ENCODE measurements around the gene ASB18. TPM values are rescaled to one million over a fixed set of nuclear protein-coding genes. Genes with fewer than 3 reads are reported as not detected.

ASB18 gene
- total and polyA plus RNA-seq, 2 donors (not counting 3 experiments of a cell fraction or from before 2014, with no cell fraction given), result not detected

DNA sequence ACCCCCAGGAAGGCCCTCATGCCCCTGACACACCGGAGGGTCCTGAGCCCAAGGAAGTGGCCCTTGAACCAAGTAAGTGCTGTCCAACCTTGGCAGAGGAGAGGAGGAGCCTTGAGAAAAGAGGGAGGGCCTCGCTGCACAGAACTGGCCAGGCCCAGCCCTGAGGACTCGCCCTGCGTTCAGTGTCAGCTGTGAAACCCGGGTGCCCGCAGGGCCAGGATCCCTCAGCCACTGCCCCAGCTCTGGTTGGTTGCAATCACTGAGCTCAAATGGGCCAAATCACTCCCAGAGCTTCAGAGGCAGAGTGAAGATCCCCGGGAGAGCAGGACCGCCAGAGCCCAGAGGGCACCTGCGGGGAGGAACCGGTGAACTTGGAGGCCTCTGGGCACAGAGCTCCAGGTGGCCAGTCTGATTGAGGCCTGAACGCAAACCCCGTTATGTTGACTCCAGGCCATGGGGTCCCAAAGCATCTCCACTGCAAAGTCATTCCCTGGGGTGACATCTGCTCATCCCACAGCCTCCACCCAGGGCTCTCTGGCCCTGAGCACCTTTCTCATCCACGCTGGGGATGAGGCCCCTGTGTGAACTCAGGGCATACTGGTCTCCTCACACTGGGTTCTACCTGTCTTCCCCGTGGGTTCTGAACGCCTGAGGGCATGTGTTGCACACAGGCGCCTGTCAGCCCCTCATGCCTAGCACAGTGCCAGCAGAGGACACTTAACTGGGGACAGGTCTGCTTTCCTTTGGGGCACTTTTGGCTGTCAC is 107.9 kb downstream of the ASB18 start:
- DNase-seq (ENCODE audit: low read depth, low spot score), result no peak
- Histone ChIP-seq H3K27me3 (ENCODE audit: control insufficient read depth in 2 of 2, insufficient read depth in 2 of 2, low read length in 2 of 2) (peaks cover 0 to 16% of the 10 kb centered on the region in 2 experiments), H3K9me3 (replicated peaks; ENCODE audit: control insufficient read depth, insufficient read depth, low read length) (no peaks in the 10 kb centered on the region), H3K4me2 (ENCODE audit: insufficient read depth, low read length) (no peak overlapping the region), H3K36me3 (ENCODE audit: control insufficient read depth in 2 of 2, extremely low read depth in 1 of 2, insufficient read depth in 2 of 2, low read length in 2 of 2) (no peaks in the 10 kb centered on the region), H3K27ac (ENCODE audit: insufficient read depth, low read depth, low read length) (no peak overlapping the region), H3K4me3 (replicated peaks in 1 of 3; ENCODE audit: insufficient read depth in 1 of 3, low read depth in 1 of 3, low read length in 3 of 3) (no peak overlapping the region), H3K79me2 (ENCODE audit: control insufficient read depth, insufficient read depth, low read length) (no peaks in the 10 kb centered on the region), H2AFZ (ENCODE audit: low read depth, low read length) (no peak overlapping the region), H3K4me1 (ENCODE audit: control insufficient read depth, extremely low read depth, insufficient read depth, low read length) (no peaks in the 10 kb centered on the region), H3K9me1 (replicated peaks; ENCODE audit: control insufficient read depth, extremely low read depth, insufficient read depth, low read length) (no peaks in the 10 kb centered on the region), H4K20me1 (replicated peaks; ENCODE audit: control insufficient read depth, extremely low read depth, insufficient read depth, low read length) (no peaks in the 10 kb centered on the region), H3K9ac (replicated peaks; ENCODE audit: extremely low read depth, insufficient read depth, low read length) (no peak overlapping the region)
- dilution Hi-C loops (cut with MboI; ENCODE audit: extremely low pct_ligation_motif_present, low sequenced_read_pairs) (no loop called here), intact Hi-C loops (cut with micrococcal nuclease) (no loop called here)
- FAIRE-seq, result no peak
- TF ChIP-seq EZH2 (IDR thresholded peaks at IDR 0.05; ENCODE audit: borderline replicate concordance, low read depth, low read length, severe bottlenecking) (no peak), GATA2 (IDR thresholded peaks at IDR 0.05; ENCODE audit: insufficient read depth, insufficient read length, low read depth, low read length) (no peak), POLR2A (IDR thresholded peaks at IDR 0.05; ENCODE audit: low read depth, low read length) (no peak), MYC (IDR thresholded peaks at IDR 0.05; ENCODE audit: low read depth, low read length) (no peak), FOS (IDR thresholded peaks at IDR 0.05; ENCODE audit: borderline replicate concordance, insufficient read depth, low read length) (no peak), JUN (IDR thresholded peaks at IDR 0.05; ENCODE audit: borderline replicate concordance, insufficient read depth, insufficient read length, low read depth) (no peak), POLR2AphosphoS5 (IDR thresholded peaks at IDR 0.05; ENCODE audit: insufficient read depth, low read depth, low read length) (no peak), CTCF (IDR thresholded peaks at IDR 0.05; ENCODE audit: extremely low read depth in 1 of 2, insufficient read depth in 1 of 2, low read depth in 1 of 2, low read length in 2 of 2) (no peak)
- TF ChIP-seq, protein P1, sequence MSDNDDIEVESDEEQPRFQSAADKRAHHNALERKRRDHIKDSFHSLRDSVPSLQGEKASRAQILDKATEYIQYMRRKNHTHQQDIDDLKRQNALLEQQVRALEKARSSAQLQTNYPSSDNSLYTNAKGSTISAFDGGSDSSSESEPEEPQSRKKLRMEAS (IDR thresholded peaks at IDR 0.05; ENCODE audit: insufficient read depth, insufficient read length), result no peak
- BruUV-seq (replicated peaks), result no TSS peak
- ChIA-PET CTCF (no interaction called here), POLR2A (no interaction called here)

Data from endothelial cell of umbilical vein (primary cell).